Ovary (tissue), 3 donors: ENCODE data around the gene COLGALT1.
"Not testable (repeated sequence)": the region's sequence is repeated elsewhere in the genome, so short reads cannot be mapped to it uniquely, and the experiment has no call there.

Source experiments
- EP300 ChIP-seq: sonication (generic); formaldehyde crosslinking; IDR thresholded peaks from one replicate; pipeline ENCODE4 v1.6.1; 2017; ENCODE audit warnings: antibody characterized with exemption
- POLR2A ChIP-seq: fragments of 450-650 bp; IDR thresholded peaks from one replicate; pipeline ENCODE4 v1.6.1; 2017; ENCODE audit warnings: antibody characterized with exemption, mild to moderate bottlenecking, moderate library complexity
- TF ChIP-seq, protein P1 (sequence below), 3 donors: fragments of 450-650 bp in 2 of 3; fragments of 200-600 bp in 1 of 3; IDR thresholded peaks; one replicate each; pipeline versions ENCODE4 v1.5.1 to v1.8.0; 2016 to 2022; ENCODE audit warnings: antibody characterized with exemption in 3 of 3, mild to moderate bottlenecking in 1 of 3
- donor health status: DM: no; HTN: no; CAD: no.

GRCh38 chr19:17508558-17508933 lies 46.9 kb upstream of the COLGALT1 start:
- not testable (repeated sequence) for TF ChIP-seq POLR2A, EP300
- TF ChIP-seq, protein P1, sequence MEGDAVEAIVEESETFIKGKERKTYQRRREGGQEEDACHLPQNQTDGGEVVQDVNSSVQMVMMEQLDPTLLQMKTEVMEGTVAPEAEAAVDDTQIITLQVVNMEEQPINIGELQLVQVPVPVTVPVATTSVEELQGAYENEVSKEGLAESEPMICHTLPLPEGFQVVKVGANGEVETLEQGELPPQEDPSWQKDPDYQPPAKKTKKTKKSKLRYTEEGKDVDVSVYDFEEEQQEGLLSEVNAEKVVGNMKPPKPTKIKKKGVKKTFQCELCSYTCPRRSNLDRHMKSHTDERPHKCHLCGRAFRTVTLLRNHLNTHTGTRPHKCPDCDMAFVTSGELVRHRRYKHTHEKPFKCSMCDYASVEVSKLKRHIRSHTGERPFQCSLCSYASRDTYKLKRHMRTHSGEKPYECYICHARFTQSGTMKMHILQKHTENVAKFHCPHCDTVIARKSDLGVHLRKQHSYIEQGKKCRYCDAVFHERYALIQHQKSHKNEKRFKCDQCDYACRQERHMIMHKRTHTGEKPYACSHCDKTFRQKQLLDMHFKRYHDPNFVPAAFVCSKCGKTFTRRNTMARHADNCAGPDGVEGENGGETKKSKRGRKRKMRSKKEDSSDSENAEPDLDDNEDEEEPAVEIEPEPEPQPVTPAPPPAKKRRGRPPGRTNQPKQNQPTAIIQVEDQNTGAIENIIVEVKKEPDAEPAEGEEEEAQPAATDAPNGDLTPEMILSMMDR (IDR thresholded peaks at IDR 0.05) = not testable (repeated sequence)
